Motor neuron (in vitro differentiated cells): ENCODE measurements around the gene LTBP2. TPM values are rescaled to one million over a fixed set of nuclear protein-coding genes. Genes with fewer than 3 reads are reported as not detected.

Experiments
- ATAC-seq, 8 experiments: fragments of 200-7000 bp; cut with Tn5 transposase; replicated peaks in 6 of 8; 2 replicates each; pipeline ENCODE4 v1.8.0; 2021; ENCODE audit warnings: mild to moderate bottlenecking in 8 of 8, moderate library complexity in 8 of 8
- H3K27ac ChIP-seq, 2 donors: fragments of 250-450 bp; sonication (Bioruptor Pico); 2 replicates each; pipeline ENCODE4 v1.9.0; 2021; ENCODE audit warnings: antibody characterized with exemption in 2 of 2, mild to moderate bottlenecking in 2 of 2, moderate library complexity in 1 of 2
- H3K4me1 ChIP-seq, 2 donors: fragments of 250-450 bp; sonication (Bioruptor Pico); replicated peaks in 1 of 2; 2 replicates each; pipeline ENCODE4 v1.6.1; 2021; ENCODE audit warnings: antibody characterized with exemption in 2 of 2, mild to moderate bottlenecking in 2 of 2, moderate library complexity in 1 of 2
- H3K4me3 ChIP-seq, 5 donors: fragments of 250-450 bp; sonication (Bioruptor Pico); 2 replicates each; pipeline ENCODE4 v1.9.0; 2021; ENCODE audit warnings: antibody characterized with exemption in 5 of 5, mild to moderate bottlenecking in 5 of 5, moderate library complexity in 4 of 5
- WGBS, 10 experiments: fragments of 450-650 bp; shearing (Covaris generic); methylation state at CpG; one replicate each; pipeline ENCODE4 v1.0.0; 2022; 5-methylcytosine and 5-hydroxymethylcytosine counted together
- in situ Hi-C, 9 experiments: fragments of 400-800 bp; cut with MboI; loops; one replicate each; pipeline ENCODE4 v1.15.0; 2021; ENCODE audit warnings: low sequenced_read_pairs in 9 of 9, low pct_unique_long_range_greater_than_20kb in 2 of 9; ENCODE audit not compliant: unreplicated experiment in 9 of 9
- total RNA-seq, 8 experiments: library from RNA; unstranded; fragments of 300-600 nt; gene quantifications; 2 replicates each; pipeline versions ENCODE4 v1.2.3 to v1.2.4, GENCODE V29; 2022

Gene LTBP2
- total RNA-seq, 8 experiments from 2014 or later: 0.46 to 27.0 (median 1.2) TPM

- peaks cover 0 to 4% of the 10 kb centered on the region in 2 donors for H3K4me1 ChIP-seq
- no peak overlapping the region for H3K4me3 ChIP-seq
- H3K27ac ChIP-seq: no peak overlapping the region
- in situ Hi-C loops: no loop called here
- 33 to 100% (median 88%) methylated on average over 1 to 5 of the region's 8 CpGs; no CpG with 5 or more reads in 4 of the 10 experiments for WGBS, 10 experiments
- no peak for ATAC-seq
Observed at GRCh38 chr14:74554742-74555362, 57.2 kb downstream of the LTBP2 start.

GRCh38 chr14:74552623-74553022 is 59.4 kb downstream of the LTBP2 start:
- no peak for ATAC-seq
- no peak overlapping the region for H3K4me3 ChIP-seq
- no peak overlapping the region for H3K27ac ChIP-seq
- WGBS, 10 experiments: 0 to 100% (median 100%) methylated on average over 1 of the region's 6 CpGs; no CpG with 5 or more reads in 7 of the 10 experiments
- in situ Hi-C loops: no loop called here
- H3K4me1 ChIP-seq: peaks cover 0 to 4% of the 10 kb centered on the region in 2 donors

GRCh38 chr14:74551431-74552371 is 60.3 kb downstream of the LTBP2 start:
- Histone ChIP-seq H3K4me1 (peaks cover 0 to 4% of the 10 kb centered on the region in 2 donors), H3K27ac (no peak overlapping the region), H3K4me3 (no peak overlapping the region)
- in situ Hi-C loops: no loop called here
- peak in 3 of 8 experiments; percentile 8 to 52 (median 29) for ATAC-seq
- 21 to 79% (median 72%) methylated on average over 5 to 13 of the region's 21 CpGs; no CpG with 5 or more reads in 3 of the 10 experiments for WGBS, 10 experiments

- WGBS, 10 experiments: 70 to 100% (median 90%) methylated on average over 1 to 2 of the region's 11 CpGs; no CpG with 5 or more reads in 6 of the 10 experiments
- Histone ChIP-seq H3K27ac (no peak overlapping the region), H3K4me3 (no peak overlapping the region), H3K4me1 (peaks cover 0 to 4% of the 10 kb centered on the region in 2 donors)
- no peak for ATAC-seq
- in situ Hi-C loops: no loop called here
Observed at GRCh38 chr14:74551001-74551400, 61.0 kb downstream of the LTBP2 start.

GRCh38 chr14:74550071-74550470 is 62.0 kb downstream of the LTBP2 start:
- in situ Hi-C loops: no loop called here
- 0% methylated on average over 1 of the region's 1 CpG; no CpG with 5 or more reads in 9 of the 10 experiments for WGBS, 10 experiments
- no peak overlapping the region for H3K4me3 ChIP-seq
- no peak for ATAC-seq
- H3K4me1 ChIP-seq: peaks cover 0 to 4% of the 10 kb centered on the region in 2 donors
- H3K27ac ChIP-seq: no peak overlapping the region

- H3K4me3 ChIP-seq: no peak overlapping the region
- 88% methylated on average over 1 of the region's 1 CpG; no CpG with 5 or more reads in 9 of the 10 experiments for WGBS, 10 experiments
- H3K4me1 ChIP-seq: peaks cover 0 to 4% of the 10 kb centered on the region in 2 donors
- in situ Hi-C loops: no loop called here
- H3K27ac ChIP-seq: no peak overlapping the region
- peak in 1 of 8 experiments; percentile 41 for ATAC-seq
Observed at GRCh38 chr14:74549588-74549987, 62.4 kb downstream of the LTBP2 start.

- ATAC-seq: peak in 3 of 8 experiments; percentile 33 to 94 (median 82)
- WGBS, 10 experiments: 0 to 100% (median 63%) methylated on average over 1 to 2 of the region's 3 CpGs; no CpG with 5 or more reads in 1 of the 10 experiments
- Histone ChIP-seq H3K4me1 (peaks cover 0 to 4% of the 10 kb centered on the region in 2 donors), H3K27ac (no peak overlapping the region), H3K4me3 (no peak overlapping the region)
- in situ Hi-C loops: no loop called here
Observed at GRCh38 chr14:74548881-74549280, 63.2 kb downstream of the LTBP2 start.

GRCh38 chr14:74547331-74547927 is 64.6 kb downstream of the LTBP2 start:
- no peak for ATAC-seq
- no peak overlapping the region for H3K4me3 ChIP-seq
- WGBS, 10 experiments: 58 to 100% (median 92%) methylated on average over 1 to 4 of the region's 5 CpGs; no CpG with 5 or more reads in 5 of the 10 experiments
- no peak overlapping the region for H3K27ac ChIP-seq
- H3K4me1 ChIP-seq: peaks cover 0 to 4% of the 10 kb centered on the region in 2 donors
- in situ Hi-C loops: no loop called here

GRCh38 chr14:74546416-74546815 is 65.6 kb downstream of the LTBP2 start:
- H3K27ac ChIP-seq: no peak overlapping the region
- no peak overlapping the region for H3K4me3 ChIP-seq
- in situ Hi-C loops: no loop called here
- WGBS, 10 experiments: 13 to 80% (median 47%) methylated on average over 1 to 4 of the region's 11 CpGs; no CpG with 5 or more reads in 6 of the 10 experiments
- peak in 4 of 8 experiments; percentile 22 to 94 (median 75) for ATAC-seq
- H3K4me1 ChIP-seq: no peaks in the 10 kb centered on the region

GRCh38 chr14:74545386-74545785 is 66.7 kb downstream of the LTBP2 start:
- Histone ChIP-seq H3K4me3 (no peak overlapping the region), H3K4me1 (no peaks in the 10 kb centered on the region), H3K27ac (no peak overlapping the region)
- no peak for ATAC-seq
- in situ Hi-C loops: no loop called here
- 73 to 100% (median 89%) methylated on average over 1 to 3 of the region's 4 CpGs; no CpG with 5 or more reads in 4 of the 10 experiments for WGBS, 10 experiments

GRCh38 chr14:74543771-74544438 is 68.1 kb downstream of the LTBP2 start:
- Histone ChIP-seq H3K27ac (no peak overlapping the region), H3K4me3 (no peak overlapping the region), H3K4me1 (no peaks in the 10 kb centered on the region)
- in situ Hi-C loops: no loop called here
- WGBS, 10 experiments: 40 to 93% (median 67%) methylated on average over 1 to 4 of the region's 5 CpGs; no CpG with 5 or more reads in 5 of the 10 experiments
- no peak for ATAC-seq

- Histone ChIP-seq H3K4me1 (no peaks in the 10 kb centered on the region), H3K27ac (no peak overlapping the region), H3K4me3 (no peak overlapping the region)
- in situ Hi-C loops: no loop called here
- no peak for ATAC-seq
- 66 to 90% (median 80%) methylated on average over 1 to 8 of the region's 10 CpGs; no CpG with 5 or more reads in 5 of the 10 experiments for WGBS, 10 experiments
Observed at GRCh38 chr14:74542056-74542685, 69.9 kb downstream of the LTBP2 start.
